Sigmoid colon (tissue), 4 donors: Measurements from ENCODE around the gene RPL22.

Experiments
- EP300 ChIP-seq, 4 donors: sonication (generic); formaldehyde crosslinking; IDR thresholded peaks; one replicate each; pipeline ENCODE4 v1.6.1; 2017; ENCODE audit warnings: antibody characterized with exemption in 4 of 4
- POLR2A ChIP-seq, 2 donors: fragments of 450-650 bp; IDR thresholded peaks; one replicate each; pipeline ENCODE4 v1.6.1; 2016; ENCODE audit warnings: antibody characterized with exemption in 2 of 2, mild to moderate bottlenecking in 2 of 2, moderate library complexity in 2 of 2
- POLR2AphosphoS5 ChIP-seq, 4 donors: sonication (generic); formaldehyde crosslinking; IDR thresholded peaks; one replicate each; pipeline ENCODE4 v1.6.1; 2017; ENCODE audit warnings: antibody characterized with exemption in 4 of 4
- TF ChIP-seq, protein P1 (sequence below), 4 experiments: fragments of 450-650 bp in 3 of 4; fragments of 200-600 bp in 1 of 4; IDR thresholded peaks; one replicate each; pipeline ENCODE4 v1.5.1; 2016 to 2019; ENCODE audit warnings: antibody characterized with exemption in 4 of 4, mild to moderate bottlenecking in 3 of 4, moderate library complexity in 2 of 4

DNA sequence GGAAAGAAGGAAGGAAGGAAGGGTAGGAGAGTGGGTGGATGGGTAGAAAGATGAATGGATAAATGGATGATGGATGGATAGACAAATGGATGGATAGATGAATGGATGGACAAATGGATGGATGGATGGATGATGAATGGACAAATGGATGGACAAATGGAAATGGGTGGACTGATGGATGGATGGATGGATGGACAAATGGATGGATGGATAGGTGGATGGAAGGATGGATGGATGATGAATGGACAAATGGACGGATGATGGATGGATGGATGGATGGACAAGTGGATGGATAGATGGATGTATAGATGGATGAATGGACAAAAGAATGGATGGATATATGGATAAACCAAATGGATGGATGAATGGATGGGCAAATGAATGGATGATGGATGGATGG is 49.8 kb downstream of the RPL22 start:
- TF ChIP-seq POLR2A (IDR thresholded peaks at IDR 0.05): no peak
- TF ChIP-seq EP300 (IDR thresholded peaks at IDR 0.05): no peak
- TF ChIP-seq, protein P1, sequence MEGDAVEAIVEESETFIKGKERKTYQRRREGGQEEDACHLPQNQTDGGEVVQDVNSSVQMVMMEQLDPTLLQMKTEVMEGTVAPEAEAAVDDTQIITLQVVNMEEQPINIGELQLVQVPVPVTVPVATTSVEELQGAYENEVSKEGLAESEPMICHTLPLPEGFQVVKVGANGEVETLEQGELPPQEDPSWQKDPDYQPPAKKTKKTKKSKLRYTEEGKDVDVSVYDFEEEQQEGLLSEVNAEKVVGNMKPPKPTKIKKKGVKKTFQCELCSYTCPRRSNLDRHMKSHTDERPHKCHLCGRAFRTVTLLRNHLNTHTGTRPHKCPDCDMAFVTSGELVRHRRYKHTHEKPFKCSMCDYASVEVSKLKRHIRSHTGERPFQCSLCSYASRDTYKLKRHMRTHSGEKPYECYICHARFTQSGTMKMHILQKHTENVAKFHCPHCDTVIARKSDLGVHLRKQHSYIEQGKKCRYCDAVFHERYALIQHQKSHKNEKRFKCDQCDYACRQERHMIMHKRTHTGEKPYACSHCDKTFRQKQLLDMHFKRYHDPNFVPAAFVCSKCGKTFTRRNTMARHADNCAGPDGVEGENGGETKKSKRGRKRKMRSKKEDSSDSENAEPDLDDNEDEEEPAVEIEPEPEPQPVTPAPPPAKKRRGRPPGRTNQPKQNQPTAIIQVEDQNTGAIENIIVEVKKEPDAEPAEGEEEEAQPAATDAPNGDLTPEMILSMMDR (IDR thresholded peaks at IDR 0.05): no peak
- no peak for TF ChIP-seq POLR2AphosphoS5 (IDR thresholded peaks at IDR 0.05)
